ENCODE data around the gene ICE1. TPM values are rescaled to one million over a fixed set of nuclear protein-coding genes. Genes with fewer than 3 reads are reported as not detected.

The ICE1 gene
- total and polyA plus RNA-seq, 2 donors (not counting 1 experiment from before 2014, with no cell fraction given): 6.5 to 39.7 TPM

- H3K27me3 ChIP-seq (replicated peaks in 1 of 4; ENCODE audit: control extremely low read depth in 1 of 4, control insufficient read depth in 3 of 4, insufficient read depth in 4 of 4, low read length in 3 of 4): no peaks in the 10 kb centered on the region
- intact Hi-C loops (cut with micrococcal nuclease): no loop called here
- Mint-ChIP-seq H3K9me3 (ENCODE audit: insufficient read depth) (no peaks in the 10 kb centered on the region), H3K4me1 (peaks cover 21% of the 10 kb centered on the region), H3K4me3 (peak overlapping the region; percentile 96), H3K27ac (no peak overlapping the region), H3K27me3 (no peaks in the 10 kb centered on the region)
- H2AFZ ChIP-seq (ENCODE audit: insufficient read depth, low read depth, low read length, poor library complexity, severe bottlenecking): no peak overlapping the region
- no peak overlapping the region for H3K4me2 ChIP-seq (replicated peaks; ENCODE audit: low read depth, low read length, poor library complexity, severe bottlenecking)
- peaks cover 0 to 3% of the 10 kb centered on the region in 2 experiments for H3K36me3 ChIP-seq (replicated peaks in 1 of 2; ENCODE audit: control extremely low read depth in 1 of 2, control insufficient read depth in 1 of 2, extremely low read depth in 1 of 2, insufficient read depth in 2 of 2, low read length in 1 of 2)
- no peak overlapping the region for H3K27ac ChIP-seq (ENCODE audit: low read length in 2 of 2)
- WGBS (ENCODE audit: insufficient coverage): no CpG with 5 or more reads among the region's 3 CpGs
- peaks cover 27% of the 10 kb centered on the region for H3K79me2 ChIP-seq (ENCODE audit: control insufficient read depth, insufficient read depth, low read length)
- POLR2A ChIA-PET: no interaction called here
- H3K9ac ChIP-seq (ENCODE audit: low read length): no peak overlapping the region
- H3K9me3 ChIP-seq (ENCODE audit: control extremely low read depth in 1 of 3, control insufficient read depth in 2 of 3, insufficient read depth in 1 of 3, low read length in 2 of 3): no peaks in the 10 kb centered on the region
- H4K20me1 ChIP-seq (ENCODE audit: control insufficient read depth, insufficient read depth, low read length, poor library complexity, severe bottlenecking): peaks cover 22% of the 10 kb centered on the region
- TF ChIP-seq EZH2 (IDR thresholded peaks at IDR 0.05; ENCODE audit: borderline replicate concordance, insufficient read depth, low read depth, low read length, poor library complexity, severe bottlenecking) (no peak), CTCF (IDR thresholded peaks at IDR 0.05) (no peak)
- no peak overlapping the region for H3K4me3 ChIP-seq (ENCODE audit: control extremely low read depth in 1 of 5, extremely low read depth in 1 of 5, insufficient read depth in 1 of 5, low read depth in 2 of 5, low read length in 4 of 5)
- DNase-seq: no peak
- CTCF ChIA-PET: interaction anchor here (2.4 to 3.0 kb wide), 2 partner anchors 278 to 280 kb away, joined by 7 to 15 read pairs; partner anchors contain the start of gene ADAMTS16
- H3K4me1 ChIP-seq (ENCODE audit: control insufficient read depth in 2 of 2, insufficient read depth in 2 of 2, low read length in 2 of 2): peaks cover 29 to 32% of the 10 kb centered on the region in 2 donors
- no peak for ATAC-seq (ENCODE audit: low read depth)
Observed at GRCh38 chr5:5420251-5420650, 2.2 kb upstream of the ICE1 start.

- Mint-ChIP-seq H3K4me3 (peak overlapping the region; percentile 96), H3K9me3 (ENCODE audit: insufficient read depth) (no peaks in the 10 kb centered on the region), H3K4me1 (peaks cover 21% of the 10 kb centered on the region), H3K27me3 (no peaks in the 10 kb centered on the region), H3K27ac (peak overlapping the region; percentile 99)
- WGBS (ENCODE audit: insufficient coverage): 2% methylated on average over 10 of the region's 24 CpGs
- H3K9me3 ChIP-seq (ENCODE audit: control extremely low read depth in 1 of 3, control insufficient read depth in 2 of 3, insufficient read depth in 1 of 3, low read length in 2 of 3): no peaks in the 10 kb centered on the region
- H3K4me3 ChIP-seq (ENCODE audit: control extremely low read depth in 1 of 5, extremely low read depth in 1 of 5, insufficient read depth in 1 of 5, low read depth in 2 of 5, low read length in 4 of 5): peak overlapping the region; percentile 65 to 85 (median 82)
- peaks cover 0 to 3% of the 10 kb centered on the region in 2 experiments for H3K36me3 ChIP-seq (replicated peaks in 1 of 2; ENCODE audit: control extremely low read depth in 1 of 2, control insufficient read depth in 1 of 2, extremely low read depth in 1 of 2, insufficient read depth in 2 of 2, low read length in 1 of 2)
- ChIA-PET CTCF (interaction anchor here (0.7 to 1.7 kb wide), 7 partner anchors 10 to 1359 kb away, joined by 3 to 7 read pairs (median 3); partner anchors contain the start of genes ADAMTS16, MED10, NSUN2 and SRD5A1), POLR2A (interaction anchor here (1.1 to 1.6 kb wide), 2 partner anchors 957 to 1212 kb away, joined by 5 to 6 read pairs; partner anchors contain the start of genes MED10, NSUN2 and SRD5A1)
- H2AFZ ChIP-seq (ENCODE audit: insufficient read depth, low read depth, low read length, poor library complexity, severe bottlenecking): peak overlapping the region; percentile 85
- H3K79me2 ChIP-seq (ENCODE audit: control insufficient read depth, insufficient read depth, low read length): peaks cover 38% of the 10 kb centered on the region
- intact Hi-C loops (cut with micrococcal nuclease): no loop called here
- DNase-seq (peak; percentile 47), ATAC-seq (ENCODE audit: low read depth) (no peak)
- H3K27me3 ChIP-seq (replicated peaks in 1 of 4; ENCODE audit: control extremely low read depth in 1 of 4, control insufficient read depth in 3 of 4, insufficient read depth in 4 of 4, low read length in 3 of 4): no peaks in the 10 kb centered on the region
- peak overlapping the region; percentile 91 for H3K4me2 ChIP-seq (replicated peaks; ENCODE audit: low read depth, low read length, poor library complexity, severe bottlenecking)
- H4K20me1 ChIP-seq (ENCODE audit: control insufficient read depth, insufficient read depth, low read length, poor library complexity, severe bottlenecking): peaks cover 32% of the 10 kb centered on the region
- H3K27ac ChIP-seq (ENCODE audit: low read length in 2 of 2): peak overlapping the region; percentile 98 to 99
- TF ChIP-seq EZH2 (IDR thresholded peaks at IDR 0.05; ENCODE audit: borderline replicate concordance, insufficient read depth, low read depth, low read length, poor library complexity, severe bottlenecking): no peak
- TF ChIP-seq CTCF (IDR thresholded peaks at IDR 0.05): no peak
- H3K9ac ChIP-seq (ENCODE audit: low read length): peak overlapping the region; percentile 80
- peaks cover 29 to 32% of the 10 kb centered on the region in 2 donors for H3K4me1 ChIP-seq (ENCODE audit: control insufficient read depth in 2 of 2, insufficient read depth in 2 of 2, low read length in 2 of 2)
Observed at GRCh38 chr5:5421149-5421960, 1.1 kb upstream of the ICE1 start.

Data from B cell (primary cell).